RPMI8226 (cell line): ENCODE measurements around the gene UHMK1.
"Not testable (repeated sequence)": the region's sequence is repeated elsewhere in the genome, so short reads cannot be mapped to it uniquely, and the experiment has no call there.

Source experiments
- DNase-seq: peaks from one replicate; pipeline ENCODE4 v3.0.0-alpha.2; 2015

Gene UHMK1

DNA sequence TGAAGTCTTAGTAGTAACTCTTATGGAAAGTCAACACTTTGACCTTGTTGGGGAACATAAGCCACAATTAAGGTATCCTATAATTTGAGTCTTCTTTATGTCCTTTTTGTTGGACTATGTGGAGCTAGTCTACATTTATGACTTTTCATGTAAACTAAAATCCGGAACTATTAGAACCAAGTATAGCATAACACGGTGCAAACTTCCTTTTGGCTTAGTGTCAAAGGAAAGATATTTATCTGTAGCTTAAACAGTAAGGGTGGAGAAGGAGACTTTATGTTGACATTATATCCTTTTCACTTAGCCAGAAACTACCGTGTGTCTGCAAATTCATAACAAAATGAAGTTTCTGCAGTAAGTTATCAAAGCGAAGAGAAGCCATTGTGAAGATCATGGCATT is 71.2 kb downstream of the UHMK1 start:
- no peak for DNase-seq

DNA sequence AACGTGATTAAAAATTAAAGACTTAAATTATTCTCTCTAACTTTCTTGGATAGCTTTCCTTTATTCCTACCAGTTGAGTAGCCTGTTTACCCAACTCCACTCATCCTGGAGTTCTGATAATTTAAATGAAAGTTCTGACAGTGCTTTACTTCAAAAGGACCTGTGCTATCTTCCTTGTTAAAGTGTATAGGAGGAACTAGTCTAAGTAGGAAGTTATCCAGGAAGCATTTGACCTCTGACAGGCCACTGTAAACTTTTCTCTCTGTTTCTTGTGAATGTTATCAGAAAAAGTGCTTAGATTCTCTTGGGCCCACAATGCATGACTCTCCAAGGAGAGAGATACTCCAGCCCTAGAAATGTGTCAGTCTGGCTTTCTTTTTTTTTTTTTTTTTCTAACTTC is 73.1 kb downstream of the UHMK1 start:
- DNase-seq, result no peak

DNA sequence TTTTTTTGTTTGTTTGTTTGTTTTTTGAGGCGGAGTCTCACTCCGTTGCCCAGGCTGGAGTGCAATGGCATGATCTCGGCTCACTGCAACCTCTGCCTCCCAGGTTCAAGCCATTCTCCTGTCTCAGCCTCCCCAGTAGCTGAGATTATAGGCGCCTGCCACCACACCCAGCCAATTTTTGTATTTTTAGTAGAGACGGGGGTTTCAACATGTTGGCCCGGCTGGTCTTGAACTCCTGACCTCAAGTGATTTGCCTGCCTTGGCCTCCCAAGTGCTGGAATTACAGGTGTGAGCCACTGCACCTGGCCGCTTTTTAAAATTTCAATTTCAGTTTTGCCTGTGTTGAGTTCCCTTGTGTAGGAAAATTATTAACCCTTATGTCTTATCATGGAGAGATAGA is 73.5 kb downstream of the UHMK1 start:
- not testable (repeated sequence) for DNase-seq

DNA sequence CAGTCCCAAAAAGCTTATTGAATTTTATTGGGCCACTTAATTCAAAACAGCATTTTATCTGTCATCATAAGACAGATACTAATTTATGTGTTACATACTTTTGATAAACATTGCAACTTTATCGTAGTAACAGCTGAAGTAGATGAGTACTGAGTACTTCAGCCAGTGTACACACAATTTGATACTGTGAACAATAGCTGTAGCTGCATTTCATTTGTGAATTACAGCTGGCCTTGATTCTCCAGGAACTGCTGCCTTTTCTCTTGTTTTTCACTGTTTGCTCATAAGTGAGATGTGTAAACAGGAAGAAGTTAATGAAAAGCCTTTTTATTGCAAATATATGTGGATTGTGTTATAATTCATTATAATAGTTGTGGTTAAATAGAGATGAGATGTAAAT is 74.1 kb downstream of the UHMK1 start:
- no peak for DNase-seq

- no peak for DNase-seq
These were observed 75.5 kb downstream of the UHMK1 start for GRCh38 chr1:162573136-162573535.

DNA sequence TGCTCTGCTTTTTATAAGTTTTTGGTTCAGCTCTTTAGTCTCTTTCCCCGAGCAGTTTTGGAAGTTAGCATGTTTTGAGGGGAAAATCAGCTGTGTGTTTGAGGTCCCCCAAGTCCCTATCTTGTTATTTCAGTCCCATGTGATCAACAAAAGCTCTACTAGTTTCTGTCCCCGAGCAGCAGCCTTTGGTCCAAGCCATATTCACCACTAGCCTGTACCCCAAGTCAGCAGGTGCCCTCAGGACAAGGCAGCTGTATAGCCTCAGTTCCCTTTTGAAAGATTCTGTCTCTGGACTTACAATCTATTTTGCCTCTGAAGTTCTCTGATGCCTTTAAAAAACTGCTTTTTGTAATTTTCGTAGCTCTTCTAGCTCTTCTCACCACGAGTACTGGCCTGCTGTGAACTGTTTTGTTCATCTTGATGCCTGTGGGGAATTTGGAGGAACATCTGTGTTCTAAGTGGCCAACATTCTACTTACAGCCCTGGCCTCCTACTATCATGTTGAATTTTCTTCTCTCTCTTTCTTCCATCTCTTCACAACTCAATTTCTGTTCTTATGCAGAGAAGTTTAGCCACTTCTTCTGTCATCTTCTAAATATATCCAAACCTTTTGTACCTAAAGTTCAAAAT is 80.6 kb downstream of the UHMK1 start:
- no peak for DNase-seq

DNA sequence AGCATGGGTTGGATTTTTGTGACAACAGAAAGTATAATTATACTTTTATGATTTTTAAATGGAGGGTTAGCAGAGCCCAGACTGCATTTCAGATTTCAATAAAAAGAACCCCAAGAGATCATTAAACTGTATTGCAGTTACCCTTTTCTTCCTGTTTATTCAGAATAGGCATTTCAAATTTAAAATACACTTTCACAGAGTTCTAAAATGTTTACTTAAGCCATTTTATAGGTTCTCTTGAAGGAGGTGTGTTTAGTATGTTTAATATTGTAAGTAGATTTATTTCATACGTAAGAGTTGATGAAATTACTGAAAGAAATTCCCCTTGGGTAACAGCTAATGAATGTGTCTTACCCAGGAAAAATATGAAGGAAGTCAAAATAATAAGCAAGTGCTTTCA is 81.3 kb downstream of the UHMK1 start:
- DNase-seq, result no peak
